Measurements from ENCODE around the gene KRTAP10-2. TPM values are rescaled to one million over a fixed set of nuclear protein-coding genes. Genes with fewer than 3 reads are reported as not detected.
A peak's percentile ranks its signal among the peaks of the same experiment; 100 is the strongest.
"Not testable (repeated sequence)": the region's sequence is repeated elsewhere in the genome, so short reads cannot be mapped to it uniquely, and the experiment has no call there.

KRTAP10-2 gene
- total and polyA plus RNA-seq, 11 donors: not detected

- DNase-seq: peak in 2 of 5 donors; percentile 24 to 56
- WGBS, 4 donors: 78 to 82% (median 80%) methylated on average over 32 to 44 of the region's 44 CpGs
These were observed 44.7 kb downstream of the KRTAP10-2 start for GRCh38 chr21:44506279-44507255.

GRCh38 chr21:44505673-44506278 is 45.5 kb downstream of the KRTAP10-2 start:
- H3K27ac ChIP-seq: no peak overlapping the region
- DNase-seq: peak in 1 of 5 donors; percentile 6
- no peaks in the 10 kb centered on the region for H3K36me3 ChIP-seq
- no peaks in the 10 kb centered on the region for H3K9me3 ChIP-seq
- no peak overlapping the region for H3K4me3 ChIP-seq
- TF ChIP-seq POLR2A (IDR thresholded peaks at IDR 0.05) (no peak), CTCF (IDR thresholded peaks at IDR 0.05) (no peak)
- peaks cover 0 to 14% (median 0%) of the 10 kb centered on the region in 12 donors for H3K4me1 ChIP-seq
- intact Hi-C loops (cut with DNase I): loop anchor here in 1 of 10 donors (10.0 kb wide), 1 partner anchor 409 kb away; no protein-coding TSS in a partner anchor
- ATAC-seq: no peak
- 75 to 89% (median 82%) methylated on average over 14 to 16 of the region's 16 CpGs for WGBS, 4 donors
- H3K27me3 ChIP-seq: peaks cover 0 to 27% (median 0%) of the 10 kb centered on the region in 9 donors

More at GRCh38 chr21:44506279-44507255, 44.7 kb downstream of the KRTAP10-2 start:
- H3K4me3 ChIP-seq: no peak overlapping the region
- H3K27ac ChIP-seq: no peak overlapping the region
- TF ChIP-seq CTCF (IDR thresholded peaks at IDR 0.05) (no peak), POLR2A (IDR thresholded peaks at IDR 0.05) (no peak)
- H3K36me3 ChIP-seq: no peaks in the 10 kb centered on the region
- peaks cover 0 to 14% (median 0%) of the 10 kb centered on the region in 12 donors for H3K4me1 ChIP-seq
- no peaks in the 10 kb centered on the region for H3K9me3 ChIP-seq
- intact Hi-C loops (cut with DNase I): loop anchor here in 1 of 10 donors (10.0 kb wide), 1 partner anchor 408 kb away; no protein-coding TSS in a partner anchor
- ATAC-seq: no peak
- peaks cover 0 to 27% (median 0%) of the 10 kb centered on the region in 9 donors for H3K27me3 ChIP-seq

GRCh38 chr21:44503901-44504399 is 47.4 kb downstream of the KRTAP10-2 start:
- DNase-seq: peak in 2 of 5 donors; percentile 39 to 50
- H3K4me1 ChIP-seq: no peaks in the 10 kb centered on the region
- intact Hi-C loops (cut with DNase I): loop anchor here in 1 of 10 donors (10.0 kb wide), 1 partner anchor 411 kb away; no protein-coding TSS in a partner anchor
- H3K9me3 ChIP-seq: no peaks in the 10 kb centered on the region
- WGBS, 4 donors: 59 to 75% (median 69%) methylated on average over 20 of the region's 20 CpGs
- no peak for ATAC-seq
- H3K4me3 ChIP-seq: no peak overlapping the region
- TF ChIP-seq CTCF (IDR thresholded peaks at IDR 0.05) (no peak), POLR2A (IDR thresholded peaks at IDR 0.05) (no peak)
- H3K27ac ChIP-seq: no peak overlapping the region
- no peaks in the 10 kb centered on the region for H3K36me3 ChIP-seq
- peaks cover 0 to 21% (median 0%) of the 10 kb centered on the region in 9 donors for H3K27me3 ChIP-seq

GRCh38 chr21:44503006-44503889 is 48.1 kb downstream of the KRTAP10-2 start:
- DNase-seq: peak in 2 of 5 donors; percentile 16 to 37
- not testable (repeated sequence) for H3K9me3 ChIP-seq, H3K4me3 ChIP-seq, H3K27ac ChIP-seq, H3K36me3 ChIP-seq, H3K4me1 ChIP-seq, ATAC-seq
- WGBS, 4 donors: 68 to 76% (median 72%) methylated on average over 44 of the region's 44 CpGs
- intact Hi-C loops (cut with DNase I): loop anchor here in 1 of 10 donors (10.0 kb wide), 1 partner anchor 412 kb away; no protein-coding TSS in a partner anchor
- H3K27me3 ChIP-seq: peaks cover 0 to 21% (median 0%) of the 10 kb centered on the region in 9 donors

Data from heart left ventricle (tissue), 16 donors.